Measurements from ENCODE around the gene DOCK7. TPM values are rescaled to one million over a fixed set of nuclear protein-coding genes. Genes with fewer than 3 reads are reported as not detected.
"Not testable (repeated sequence)": the region's sequence is repeated elsewhere in the genome, so short reads cannot be mapped to it uniquely, and the experiment has no call there.

Gene DOCK7
- total RNA-seq, 2 experiments from 2014 or later, result 15.5 to 20.4 TPM

DNA sequence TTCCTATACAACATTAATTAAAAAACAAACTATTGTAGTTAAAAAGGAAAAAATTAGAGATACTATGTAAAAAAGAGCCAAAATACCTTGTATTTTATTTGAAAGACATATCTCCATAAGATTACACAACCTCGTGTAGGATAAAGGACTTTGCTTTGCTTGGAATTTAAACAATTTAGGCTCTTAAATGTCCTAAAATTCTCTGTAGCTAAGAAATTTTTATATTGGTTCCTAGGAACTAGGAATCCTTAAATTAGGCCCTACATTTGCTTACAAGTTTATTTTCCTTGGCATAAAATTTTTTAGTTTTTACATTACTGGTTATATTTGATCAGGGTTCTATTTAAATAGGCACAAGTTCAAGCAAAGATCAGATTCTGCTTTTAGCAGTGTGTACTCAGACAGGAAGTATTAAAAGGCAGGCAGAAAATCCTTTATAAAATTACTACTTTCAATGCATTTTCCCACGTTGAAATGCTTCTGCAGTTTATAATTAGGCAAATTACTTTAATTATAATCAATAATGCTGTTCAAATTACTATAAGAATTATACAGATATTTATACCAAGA lies 94.3 kb downstream of the DOCK7 start:
- peaks cover under 1% of the 10 kb centered on the region for H3K4me1 Mint-ChIP-seq (ENCODE audit: low read depth)
- intact Hi-C loops (cut with micrococcal nuclease), result no loop called here
- ChIA-PET POLR2A (no interaction called here), CTCF (no interaction called here)
- DNase-seq, result no peak
- peaks cover 7% of the 10 kb centered on the region for H3K36me3 Mint-ChIP-seq
- no peak overlapping the region for H3K27ac Mint-ChIP-seq
- H3K4me3 Mint-ChIP-seq, result no peak overlapping the region
- H3K27me3 Mint-ChIP-seq, result no peaks in the 10 kb centered on the region
- H3K9me3 Mint-ChIP-seq, result no peaks in the 10 kb centered on the region

GRCh38 chr1:62590970-62591368 lies 97.2 kb downstream of the DOCK7 start:
- ChIA-PET CTCF (no interaction called here), POLR2A (no interaction called here)
- H3K36me3 Mint-ChIP-seq, result peaks cover 8% of the 10 kb centered on the region
- H3K27ac Mint-ChIP-seq, result no peak overlapping the region
- no peak for DNase-seq
- H3K9me3 Mint-ChIP-seq, result no peaks in the 10 kb centered on the region
- H3K4me3 Mint-ChIP-seq, result no peak overlapping the region
- intact Hi-C loops (cut with micrococcal nuclease), result no loop called here
- H3K4me1 Mint-ChIP-seq (ENCODE audit: low read depth), result no peaks in the 10 kb centered on the region
- no peaks in the 10 kb centered on the region for H3K27me3 Mint-ChIP-seq

DNA sequence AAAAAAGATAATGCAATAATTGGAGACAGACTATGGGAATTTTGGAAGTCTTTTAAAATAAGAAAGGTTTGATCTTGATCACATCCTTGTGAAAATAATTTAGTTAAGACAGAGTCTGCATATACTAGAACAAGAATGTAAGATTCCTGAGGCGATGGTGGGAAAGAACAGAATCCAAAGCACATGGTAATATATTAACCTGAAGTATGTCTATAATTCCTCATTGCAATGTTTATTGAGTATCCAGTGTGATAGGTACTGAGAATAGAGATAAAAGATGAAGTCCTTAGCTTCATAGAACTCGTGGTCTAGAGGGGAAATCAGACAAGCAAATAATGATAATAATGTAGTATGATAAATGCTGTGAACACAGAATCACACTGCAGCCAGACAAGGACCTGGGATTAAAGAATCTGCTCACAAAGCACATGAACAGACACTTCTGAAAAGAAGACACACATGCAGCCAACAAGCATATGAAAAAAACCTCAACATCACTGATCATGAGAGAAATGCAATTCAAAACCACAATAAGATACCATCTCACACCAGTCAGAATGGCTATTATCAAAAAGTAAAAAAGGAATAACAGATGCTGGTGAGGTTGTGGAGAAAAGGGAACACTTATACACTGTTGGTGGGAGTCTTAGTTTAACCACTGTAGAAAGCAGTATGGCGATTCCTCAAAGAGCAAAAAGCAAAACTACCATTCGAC lies 97.8 kb downstream of the DOCK7 start:
- Mint-ChIP-seq H3K4me3 (no peak overlapping the region), H3K4me1 (ENCODE audit: low read depth) (no peaks in the 10 kb centered on the region), H3K27ac (no peak overlapping the region), H3K27me3 (no peaks in the 10 kb centered on the region), H3K9me3 (no peaks in the 10 kb centered on the region), H3K36me3 (peaks cover 8% of the 10 kb centered on the region)
- ChIA-PET POLR2A (no interaction called here), CTCF (no interaction called here)
- no peak for DNase-seq
- intact Hi-C loops (cut with micrococcal nuclease), result no loop called here

- H3K4me3 Mint-ChIP-seq, result no peak overlapping the region
- intact Hi-C loops (cut with micrococcal nuclease), result no loop called here
- POLR2A ChIA-PET, result interaction anchor here (0.7 kb wide), 1 partner anchor 303 kb away, joined by 3 read pairs; no protein-coding TSS in a partner anchor
Observed at GRCh38 chr1:62589321-62589720, 98.9 kb downstream of the DOCK7 start.

DNA sequence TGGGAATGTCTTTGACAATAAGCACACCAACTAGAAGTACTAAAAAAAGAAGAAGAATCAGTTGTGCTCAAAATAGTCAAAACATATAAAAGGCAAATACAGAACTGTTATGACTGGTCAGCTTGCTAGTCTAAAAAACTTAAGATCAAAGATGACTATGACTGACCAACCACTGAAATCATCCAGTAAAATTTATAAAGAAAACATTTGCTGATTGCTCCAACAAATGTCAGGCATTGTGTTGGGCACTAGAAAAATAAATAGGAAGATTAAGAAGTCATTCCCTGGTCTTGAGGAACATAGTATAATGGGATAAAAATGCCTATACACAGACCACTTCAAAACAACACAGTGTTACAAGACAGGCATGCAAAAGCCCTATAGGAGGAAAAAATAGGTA lies 100.2 kb downstream of the DOCK7 start:
- H3K4me1 Mint-ChIP-seq (ENCODE audit: low read depth), result no peaks in the 10 kb centered on the region
- POLR2A ChIA-PET, result no interaction called here

More at GRCh38 chr1:62589321-62589720, 98.9 kb downstream of the DOCK7 start:
- no peaks in the 10 kb centered on the region for H3K4me1 Mint-ChIP-seq (ENCODE audit: low read depth)
- no peaks in the 10 kb centered on the region for H3K27me3 Mint-ChIP-seq
- CTCF ChIA-PET, result no interaction called here
- H3K36me3 Mint-ChIP-seq, result peaks cover 10% of the 10 kb centered on the region
- H3K9me3 Mint-ChIP-seq, result no peaks in the 10 kb centered on the region
- DNase-seq, result no peak
- no peak overlapping the region for H3K27ac Mint-ChIP-seq

DNA sequence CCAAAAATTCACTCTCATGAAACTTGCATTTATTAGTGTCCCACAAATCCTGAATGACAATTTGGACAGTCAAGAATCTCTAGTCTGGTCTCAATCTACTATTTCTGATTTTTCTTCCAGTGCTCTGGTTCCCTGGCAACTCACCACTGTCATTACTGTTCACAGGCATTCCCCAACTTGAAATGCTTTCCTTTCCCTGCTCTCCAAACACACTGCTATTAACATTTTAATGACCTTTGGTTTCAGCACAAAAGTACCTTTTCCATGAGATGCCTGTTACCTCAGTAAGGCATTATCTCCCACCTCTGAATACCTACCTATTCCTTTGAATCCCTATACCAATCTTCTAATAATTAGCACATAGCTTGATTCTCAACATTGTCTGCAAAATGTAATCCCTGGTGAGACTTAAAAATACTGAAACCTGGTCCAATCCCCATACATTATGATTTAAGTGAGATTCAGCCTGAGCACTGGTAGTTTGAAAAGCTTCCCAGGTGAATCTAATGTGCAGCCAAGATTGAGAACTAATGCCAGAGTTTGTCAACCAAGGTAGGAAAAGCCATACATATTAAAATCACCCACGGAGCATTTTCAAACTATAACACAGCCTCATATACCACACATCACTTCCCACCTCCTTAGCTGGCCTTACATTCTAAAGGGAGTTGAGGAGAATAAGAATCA lies 102.6 kb downstream of the DOCK7 start:
- intact Hi-C loops (cut with micrococcal nuclease), result no loop called here
- Mint-ChIP-seq H3K4me1 (ENCODE audit: low read depth) (no peaks in the 10 kb centered on the region), H3K36me3 (peaks cover 19% of the 10 kb centered on the region), H3K27me3 (no peaks in the 10 kb centered on the region), H3K9me3 (no peaks in the 10 kb centered on the region), H3K27ac (no peak overlapping the region), H3K4me3 (no peak overlapping the region)
- ChIA-PET POLR2A (no interaction called here), CTCF (no interaction called here)
- DNase-seq, result no peak

More for the DNA sequence above, 100.2 kb downstream of the DOCK7 start:
- no peak for DNase-seq
- CTCF ChIA-PET, result interaction anchor here (0.6 kb wide), 1 partner anchor 88 kb away, joined by 5 read pairs; no protein-coding TSS in a partner anchor
- intact Hi-C loops (cut with micrococcal nuclease), result no loop called here
- H3K36me3 Mint-ChIP-seq, result peaks cover 10% of the 10 kb centered on the region
- no peak overlapping the region for H3K27ac Mint-ChIP-seq
- H3K4me3 Mint-ChIP-seq, result no peak overlapping the region
- H3K27me3 Mint-ChIP-seq, result no peaks in the 10 kb centered on the region
- no peaks in the 10 kb centered on the region for H3K9me3 Mint-ChIP-seq

GRCh38 chr1:62573675-62574074 lies 114.5 kb downstream of the DOCK7 start:
- Mint-ChIP-seq H3K27ac (no peak overlapping the region), H3K4me3 (no peak overlapping the region), H3K9me3 (peaks cover 7% of the 10 kb centered on the region), H3K36me3 (peaks cover 26% of the 10 kb centered on the region), H3K4me1 (ENCODE audit: low read depth) (no peaks in the 10 kb centered on the region), H3K27me3 (no peaks in the 10 kb centered on the region)
- intact Hi-C loops (cut with micrococcal nuclease), result no loop called here
- DNase-seq, result no peak
- POLR2A ChIA-PET, result no interaction called here
- CTCF ChIA-PET, result no interaction called here

DNA sequence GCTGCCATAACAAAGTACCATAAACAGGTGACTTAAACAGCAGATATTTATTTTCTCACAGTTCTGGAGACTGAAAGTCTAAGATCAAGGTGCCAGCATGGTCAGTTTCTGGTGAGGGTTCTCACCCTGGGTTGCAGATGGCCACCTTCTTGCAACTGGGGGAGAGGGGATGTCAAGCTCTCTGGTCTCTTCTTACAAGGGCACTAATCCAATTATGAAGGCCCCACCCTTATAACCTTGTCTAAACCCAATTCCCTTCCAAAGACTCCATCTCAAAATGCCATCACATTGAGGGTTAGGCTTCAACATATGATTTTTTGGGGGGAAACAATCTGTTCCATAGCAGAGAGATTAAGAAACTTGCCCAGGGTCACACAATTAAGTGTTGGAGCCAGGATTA lies 115.7 kb downstream of the DOCK7 start:
- Mint-ChIP-seq H3K4me1 (ENCODE audit: low read depth) (no peaks in the 10 kb centered on the region), H3K36me3 (peaks cover 30% of the 10 kb centered on the region), H3K27me3 (no peaks in the 10 kb centered on the region), H3K4me3 (no peak overlapping the region), H3K27ac (no peak overlapping the region), H3K9me3 (peaks cover 10% of the 10 kb centered on the region)
- no peak for DNase-seq
- ChIA-PET POLR2A (no interaction called here), CTCF (no interaction called here)
- intact Hi-C loops (cut with micrococcal nuclease), result no loop called here

DNA sequence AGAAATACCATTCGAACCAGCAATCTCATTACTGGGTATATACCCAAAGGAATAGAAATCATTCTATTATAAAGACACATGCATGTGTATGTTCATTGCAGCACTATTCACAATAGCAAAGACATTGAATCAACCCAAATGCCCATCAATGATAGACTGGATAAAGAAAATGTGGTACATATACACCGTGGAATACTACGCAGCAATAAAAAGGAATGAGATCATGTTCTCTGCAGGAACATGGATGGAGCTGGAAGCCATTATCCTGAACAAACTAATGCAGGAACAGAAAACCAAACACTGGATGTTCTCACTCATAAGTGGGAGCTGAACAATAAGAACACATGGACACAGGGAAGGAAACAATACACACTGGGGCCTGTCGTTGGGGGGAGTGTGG lies 116.7 kb downstream of the DOCK7 start:
- peaks cover 14% of the 10 kb centered on the region for H3K9me3 Mint-ChIP-seq
- DNase-seq; H3K27me3 Mint-ChIP-seq; POLR2A ChIA-PET; intact Hi-C loops (cut with micrococcal nuclease); CTCF ChIA-PET; H3K4me1 Mint-ChIP-seq (ENCODE audit: low read depth); H3K4me3 Mint-ChIP-seq; H3K27ac Mint-ChIP-seq: not testable (repeated sequence)
- H3K36me3 Mint-ChIP-seq, result peaks cover 38% of the 10 kb centered on the region

GRCh38 chr1:62567926-62568325 lies 120.3 kb downstream of the DOCK7 start:
- Mint-ChIP-seq H3K36me3 (peaks cover 32% of the 10 kb centered on the region), H3K9me3 (peaks cover 12% of the 10 kb centered on the region)
- H3K27ac Mint-ChIP-seq; H3K4me3 Mint-ChIP-seq; H3K27me3 Mint-ChIP-seq; POLR2A ChIA-PET; CTCF ChIA-PET; intact Hi-C loops (cut with micrococcal nuclease); DNase-seq; H3K4me1 Mint-ChIP-seq (ENCODE audit: low read depth): not testable (repeated sequence)

GRCh38 chr1:62567182-62567581 lies 121.0 kb downstream of the DOCK7 start:
- POLR2A ChIA-PET; H3K27me3 Mint-ChIP-seq; DNase-seq; CTCF ChIA-PET; H3K27ac Mint-ChIP-seq; H3K4me1 Mint-ChIP-seq (ENCODE audit: low read depth); intact Hi-C loops (cut with micrococcal nuclease); H3K4me3 Mint-ChIP-seq: not testable (repeated sequence)
- H3K36me3 Mint-ChIP-seq, result peaks cover 28% of the 10 kb centered on the region
- H3K9me3 Mint-ChIP-seq, result peaks cover 12% of the 10 kb centered on the region

- Mint-ChIP-seq H3K9me3 (no peaks in the 10 kb centered on the region), H3K4me3 (no peak overlapping the region), H3K27me3 (no peaks in the 10 kb centered on the region), H3K36me3 (peaks cover 4% of the 10 kb centered on the region), H3K27ac (no peak overlapping the region), H3K4me1 (ENCODE audit: low read depth) (no peaks in the 10 kb centered on the region)
- intact Hi-C loops (cut with micrococcal nuclease), result no loop called here
- no peak for DNase-seq
- ChIA-PET POLR2A (no interaction called here), CTCF (no interaction called here)
Observed at GRCh38 chr1:62561306-62561705, 126.9 kb downstream of the DOCK7 start.

DNA sequence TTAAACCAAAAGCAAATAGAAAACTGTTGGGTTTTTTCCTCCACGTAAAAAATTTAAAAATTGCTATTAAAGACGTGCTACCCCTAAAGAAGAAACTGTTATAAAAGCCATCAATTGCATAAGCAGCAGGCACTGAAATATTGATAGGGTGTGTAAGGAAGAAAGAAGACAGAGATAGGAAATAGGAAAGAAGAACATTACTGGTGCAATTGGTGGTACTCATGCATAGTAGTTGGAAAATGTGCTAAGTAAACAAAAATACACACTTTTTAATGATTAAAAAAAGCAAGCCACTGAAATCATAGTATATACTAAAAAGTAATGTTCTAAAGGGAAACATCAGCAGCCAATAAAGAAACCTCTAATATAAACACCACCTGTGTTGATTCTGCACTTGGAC lies 143.6 kb downstream of the DOCK7 start:
- no peak for DNase-seq
- intact Hi-C loops (cut with micrococcal nuclease), result no loop called here
- H3K9me3 Mint-ChIP-seq, result no peaks in the 10 kb centered on the region
- CTCF ChIA-PET, result no interaction called here
- H3K36me3 Mint-ChIP-seq, result no peaks in the 10 kb centered on the region
- H3K27ac Mint-ChIP-seq, result no peak overlapping the region
- H3K27me3 Mint-ChIP-seq, result no peaks in the 10 kb centered on the region
- no peaks in the 10 kb centered on the region for H3K4me1 Mint-ChIP-seq (ENCODE audit: low read depth)
- POLR2A ChIA-PET, result no interaction called here
- H3K4me3 Mint-ChIP-seq, result no peak overlapping the region

Data from activated CD4-positive, alpha-beta memory T cell treated with anti-CD3 and anti-CD28 coated beads for 36 hours (primary cell).